ENCODE measurements around the gene MAP3K9. TPM values are rescaled to one million over a fixed set of nuclear protein-coding genes. Genes with fewer than 3 reads are reported as not detected.

MAP3K9 gene
- total RNA-seq, 1 experiment from 2014 or later = 21.4 TPM

DNA sequence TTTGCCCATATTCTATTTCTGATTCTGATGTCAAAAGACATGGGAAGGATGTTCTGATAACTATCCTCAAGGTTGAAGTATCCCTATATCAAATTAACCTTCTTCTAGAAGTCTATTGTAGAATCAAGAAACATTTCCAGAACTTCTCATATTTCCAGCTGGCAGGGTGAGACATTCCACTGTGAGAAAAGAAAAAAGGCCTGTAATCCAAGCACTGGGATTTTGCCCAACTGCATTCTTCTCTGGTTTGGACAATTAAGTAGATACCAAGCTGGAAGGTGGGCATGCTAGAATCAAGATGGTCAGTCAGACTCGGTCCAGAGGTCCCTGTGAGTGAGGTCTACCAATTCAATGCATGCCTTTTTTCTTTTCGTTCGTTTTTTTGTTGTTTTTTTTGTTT is 60.9 kb downstream of the MAP3K9 start:
- Histone ChIP-seq H3K9me3 (ENCODE audit: insufficient read depth, low read depth) (no peaks in the 10 kb centered on the region), H4K20me1 (ENCODE audit: insufficient read depth) (no peaks in the 10 kb centered on the region), H3F3A (ENCODE audit: insufficient read depth, low read depth) (no peaks in the 10 kb centered on the region), H2AFZ (no peak overlapping the region), H3K4me3 (no peak overlapping the region), H3K4me2 (no peak overlapping the region), H3K9me2 (ENCODE audit: insufficient read depth) (no peaks in the 10 kb centered on the region), H3K4me1 (replicated peaks; ENCODE audit: insufficient read depth) (no peaks in the 10 kb centered on the region), H3K79me2 (ENCODE audit: low read depth) (0 out of 2 replicates have a peak, but pooled peaks cover 10% of the 10 kb centered on the region), H3K36me3 (ENCODE audit: low read depth) (peaks cover 8% of the 10 kb centered on the region; the same call in 1 of the 2 replicates), H3K27ac (no peak overlapping the region), H3K27me3 (ENCODE audit: insufficient read depth, low read depth) (no peaks in the 10 kb centered on the region)
- POLR2A ChIA-PET (ENCODE audit: unreplicated experiment) = no interaction called here
- DNase-seq = no peak
- intact Hi-C loops (cut with micrococcal nuclease; ENCODE audit: unreplicated experiment) = no loop called here
- BruUV-seq (replicated peaks) = no TSS peak
- no peak for TF ChIP-seq EZH2 (IDR thresholded peaks at IDR 0.05; ENCODE audit: low read depth)
- TF ChIP-seq, protein P1, sequence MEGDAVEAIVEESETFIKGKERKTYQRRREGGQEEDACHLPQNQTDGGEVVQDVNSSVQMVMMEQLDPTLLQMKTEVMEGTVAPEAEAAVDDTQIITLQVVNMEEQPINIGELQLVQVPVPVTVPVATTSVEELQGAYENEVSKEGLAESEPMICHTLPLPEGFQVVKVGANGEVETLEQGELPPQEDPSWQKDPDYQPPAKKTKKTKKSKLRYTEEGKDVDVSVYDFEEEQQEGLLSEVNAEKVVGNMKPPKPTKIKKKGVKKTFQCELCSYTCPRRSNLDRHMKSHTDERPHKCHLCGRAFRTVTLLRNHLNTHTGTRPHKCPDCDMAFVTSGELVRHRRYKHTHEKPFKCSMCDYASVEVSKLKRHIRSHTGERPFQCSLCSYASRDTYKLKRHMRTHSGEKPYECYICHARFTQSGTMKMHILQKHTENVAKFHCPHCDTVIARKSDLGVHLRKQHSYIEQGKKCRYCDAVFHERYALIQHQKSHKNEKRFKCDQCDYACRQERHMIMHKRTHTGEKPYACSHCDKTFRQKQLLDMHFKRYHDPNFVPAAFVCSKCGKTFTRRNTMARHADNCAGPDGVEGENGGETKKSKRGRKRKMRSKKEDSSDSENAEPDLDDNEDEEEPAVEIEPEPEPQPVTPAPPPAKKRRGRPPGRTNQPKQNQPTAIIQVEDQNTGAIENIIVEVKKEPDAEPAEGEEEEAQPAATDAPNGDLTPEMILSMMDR (conservative IDR thresholded peaks at IDR 0.05) = no peak
- CTCF ChIA-PET = interaction anchor here (0.5 kb wide), 1 partner anchor 60 kb away, joined by 6 read pairs; no protein-coding TSS in a partner anchor

DNA sequence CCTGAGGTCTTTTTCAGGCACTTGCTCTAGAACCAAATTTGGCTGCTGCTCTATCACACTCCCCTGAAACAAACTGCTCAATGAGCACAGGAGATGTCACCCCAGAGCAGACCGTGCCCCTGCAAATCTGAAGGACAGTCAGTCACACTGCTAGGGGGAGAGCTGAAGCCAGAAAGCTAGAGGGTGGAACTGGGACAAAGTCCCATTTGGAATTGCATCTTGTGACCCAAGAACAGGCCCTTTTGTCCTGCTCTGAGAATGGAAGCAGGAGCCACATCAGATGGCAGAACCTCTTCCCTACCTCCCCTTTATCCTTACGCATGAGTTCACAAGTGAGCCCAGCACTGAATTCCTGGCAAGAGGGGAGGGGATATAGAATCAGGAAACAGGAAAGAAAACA is 64.7 kb downstream of the MAP3K9 start:
- Histone ChIP-seq H3F3A (ENCODE audit: insufficient read depth, low read depth) (no peaks in the 10 kb centered on the region), H4K20me1 (ENCODE audit: insufficient read depth) (no peaks in the 10 kb centered on the region), H3K27ac (no peak overlapping the region), H3K79me2 (ENCODE audit: low read depth) (no peaks in the 10 kb centered on the region), H3K9me2 (ENCODE audit: insufficient read depth) (no peaks in the 10 kb centered on the region), H2AFZ (no peak overlapping the region), H3K36me3 (ENCODE audit: low read depth) (peaks cover 9% of the 10 kb centered on the region; the same call in 1 of the 2 replicates), H3K4me1 (replicated peaks; ENCODE audit: insufficient read depth) (no peaks in the 10 kb centered on the region), H3K4me3 (no peak overlapping the region), H3K27me3 (ENCODE audit: insufficient read depth, low read depth) (no peaks in the 10 kb centered on the region), H3K9me3 (ENCODE audit: insufficient read depth, low read depth) (no peaks in the 10 kb centered on the region), H3K4me2 (no peak overlapping the region)
- no peak for DNase-seq
- ChIA-PET POLR2A (ENCODE audit: unreplicated experiment) (no interaction called here), CTCF (no interaction called here)
- TF ChIP-seq EZH2 (IDR thresholded peaks at IDR 0.05; ENCODE audit: low read depth) = no peak
- TF ChIP-seq, protein P1 (conservative IDR thresholded peaks at IDR 0.05) = no peak
- no TSS peak for BruUV-seq (replicated peaks)
- intact Hi-C loops (cut with micrococcal nuclease; ENCODE audit: unreplicated experiment) = no loop called here

DNA sequence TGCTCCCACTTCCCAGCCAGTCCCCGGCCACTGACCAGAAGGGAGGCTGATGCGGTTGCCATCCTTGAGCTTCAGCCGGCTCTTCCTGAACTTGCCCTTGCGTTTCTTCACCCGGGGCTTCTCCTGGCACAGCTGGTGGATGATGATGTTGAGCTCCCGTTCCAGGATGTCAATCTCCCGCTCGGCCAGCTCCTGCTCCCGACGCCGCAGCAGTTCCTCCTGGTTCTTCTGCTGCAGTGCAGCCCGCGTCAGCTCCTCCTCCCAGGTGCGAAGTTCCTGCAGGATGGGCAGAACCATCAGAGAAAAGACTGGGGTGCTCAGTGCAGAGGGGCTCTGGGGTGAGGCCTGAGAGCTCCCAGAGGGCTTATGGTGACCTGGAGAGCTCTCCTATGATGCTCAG is 67.0 kb downstream of the MAP3K9 start:
- DNase-seq = no peak
- BruUV-seq (replicated peaks) = no TSS peak

More for the DNA sequence above, 67.0 kb downstream of the MAP3K9 start:
- CTCF ChIA-PET = no interaction called here
- Histone ChIP-seq H2AFZ (no peak overlapping the region), H4K20me1 (ENCODE audit: insufficient read depth) (no peaks in the 10 kb centered on the region), H3K4me3 (no peak overlapping the region), H3K27me3 (ENCODE audit: insufficient read depth, low read depth) (no peaks in the 10 kb centered on the region), H3K79me2 (ENCODE audit: low read depth) (no peaks in the 10 kb centered on the region), H3K4me2 (no peak overlapping the region), H3F3A (ENCODE audit: insufficient read depth, low read depth) (no peaks in the 10 kb centered on the region; the same call in 1 of the 2 replicates), H3K9me3 (ENCODE audit: insufficient read depth, low read depth) (no peaks in the 10 kb centered on the region), H3K9me2 (ENCODE audit: insufficient read depth) (no peaks in the 10 kb centered on the region), H3K4me1 (replicated peaks; ENCODE audit: insufficient read depth) (no peaks in the 10 kb centered on the region), H3K27ac (no peak overlapping the region), H3K36me3 (ENCODE audit: low read depth) (0 out of 2 replicates have a peak, but pooled peaks cover 5% of the 10 kb centered on the region)
- no peak for TF ChIP-seq EZH2 (IDR thresholded peaks at IDR 0.05; ENCODE audit: low read depth)
- TF ChIP-seq, protein P1 (conservative IDR thresholded peaks at IDR 0.05) = no peak
- POLR2A ChIA-PET (ENCODE audit: unreplicated experiment) = no interaction called here
- intact Hi-C loops (cut with micrococcal nuclease; ENCODE audit: unreplicated experiment) = no loop called here

All from PC-9 (cell line).